Ovary (tissue), 3 donors: ENCODE results near the gene SMIM38.

ENCODE experiments used
- CTCF ChIP-seq, 3 donors: fragments of 450-650 bp in 2 of 3; fragments of 200-600 bp in 1 of 3; IDR thresholded peaks; one replicate each; pipeline versions ENCODE4 v1.5.1 to v1.8.0; 2016 to 2022; ENCODE audit warnings: antibody characterized with exemption in 3 of 3, mild to moderate bottlenecking in 1 of 3
- EP300 ChIP-seq: sonication (generic); formaldehyde crosslinking; IDR thresholded peaks from one replicate; pipeline ENCODE4 v1.6.1; 2017; ENCODE audit warnings: antibody characterized with exemption
- POLR2A ChIP-seq: fragments of 450-650 bp; IDR thresholded peaks from one replicate; pipeline ENCODE4 v1.6.1; 2017; ENCODE audit warnings: antibody characterized with exemption, mild to moderate bottlenecking, moderate library complexity
- donor health status: DM: no; HTN: no; CAD: no.

- TF ChIP-seq CTCF (IDR thresholded peaks at IDR 0.05), result no peak
- TF ChIP-seq POLR2A, result no peak
- no peak for TF ChIP-seq EP300
Observed at GRCh38 chr11:69106031-69106811, 49.5 kb upstream of the SMIM38 start.
